Measurements from ENCODE around the gene PTHLH. TPM values are rescaled to one million over a fixed set of nuclear protein-coding genes. Genes with fewer than 3 reads are reported as not detected.
A peak's percentile ranks its signal among the peaks of the same experiment; 100 is the strongest.

The PTHLH gene
- total RNA-seq, 1 experiment from 2014 or later, result 0.28 TPM

- Histone ChIP-seq H3K4me3 (ENCODE audit: insufficient read depth, low read depth, low read length) (no peak overlapping the region), H3K36me3 (replicated peaks; ENCODE audit: control insufficient read depth, insufficient read depth, low read length) (no peaks in the 10 kb centered on the region), H3K27me3 (ENCODE audit: control insufficient read depth, insufficient read depth, low read length) (no peaks in the 10 kb centered on the region)
- DNase-seq, result no peak
Observed at GRCh38 chr12:27987331-27987730, 14.8 kb upstream of the PTHLH start.

GRCh38 chr12:27984275-27984674 is 11.7 kb upstream of the PTHLH start:
- no peaks in the 10 kb centered on the region for H3K36me3 ChIP-seq (replicated peaks; ENCODE audit: control insufficient read depth, insufficient read depth, low read length)
- H3K4me3 ChIP-seq (ENCODE audit: insufficient read depth, low read depth, low read length), result no peak overlapping the region
- DNase-seq, result no peak
- H3K27me3 ChIP-seq (ENCODE audit: control insufficient read depth, insufficient read depth, low read length), result no peaks in the 10 kb centered on the region

GRCh38 chr12:27982951-27983350 is 10.4 kb upstream of the PTHLH start:
- Histone ChIP-seq H3K27me3 (ENCODE audit: control insufficient read depth, insufficient read depth, low read length) (0 out of 2 replicates have a peak, but pooled peaks cover 1% of the 10 kb centered on the region), H3K4me3 (ENCODE audit: insufficient read depth, low read depth, low read length) (no peak overlapping the region), H3K36me3 (replicated peaks; ENCODE audit: control insufficient read depth, insufficient read depth, low read length) (no peaks in the 10 kb centered on the region)
- no peak for DNase-seq

GRCh38 chr12:27982385-27982784 is 9.9 kb upstream of the PTHLH start:
- no peak overlapping the region for H3K4me3 ChIP-seq (ENCODE audit: insufficient read depth, low read depth, low read length)
- peaks cover 5% of the 10 kb centered on the region; the same call in 1 of the 2 replicates for H3K27me3 ChIP-seq (ENCODE audit: control insufficient read depth, insufficient read depth, low read length)
- H3K36me3 ChIP-seq (replicated peaks; ENCODE audit: control insufficient read depth, insufficient read depth, low read length), result no peaks in the 10 kb centered on the region
- DNase-seq, result no peak

GRCh38 chr12:27981874-27982273 is 9.3 kb upstream of the PTHLH start:
- Histone ChIP-seq H3K27me3 (ENCODE audit: control insufficient read depth, insufficient read depth, low read length) (peaks cover 9% of the 10 kb centered on the region), H3K4me3 (ENCODE audit: insufficient read depth, low read depth, low read length) (no peak overlapping the region), H3K36me3 (replicated peaks; ENCODE audit: control insufficient read depth, insufficient read depth, low read length) (no peaks in the 10 kb centered on the region)
- no peak for DNase-seq

- Histone ChIP-seq H3K4me3 (ENCODE audit: insufficient read depth, low read depth, low read length) (no peak overlapping the region), H3K36me3 (replicated peaks; ENCODE audit: control insufficient read depth, insufficient read depth, low read length) (no peaks in the 10 kb centered on the region), H3K27me3 (ENCODE audit: control insufficient read depth, insufficient read depth, low read length) (peaks cover 37% of the 10 kb centered on the region)
- DNase-seq, result no peak
Observed at GRCh38 chr12:27979145-27979544, 6.6 kb upstream of the PTHLH start.

GRCh38 chr12:27975222-27976136 is 2.9 kb upstream of the PTHLH start:
- no peaks in the 10 kb centered on the region for H3K36me3 ChIP-seq (replicated peaks; ENCODE audit: control insufficient read depth, insufficient read depth, low read length)
- H3K27me3 ChIP-seq (ENCODE audit: control insufficient read depth, insufficient read depth, low read length), result peaks cover 73% of the 10 kb centered on the region
- DNase-seq, result peak; percentile 83
- peak overlapping the region; percentile 40 for H3K4me3 ChIP-seq (ENCODE audit: insufficient read depth, low read depth, low read length)

GRCh38 chr12:27974735-27975221 is 2.2 kb upstream of the PTHLH start:
- peak overlapping the region; percentile 40 for H3K4me3 ChIP-seq (ENCODE audit: insufficient read depth, low read depth, low read length)
- H3K27me3 ChIP-seq (ENCODE audit: control insufficient read depth, insufficient read depth, low read length), result peaks cover 79% of the 10 kb centered on the region
- H3K36me3 ChIP-seq (replicated peaks; ENCODE audit: control insufficient read depth, insufficient read depth, low read length), result no peaks in the 10 kb centered on the region
- peak; percentile 56 for DNase-seq

- DNase-seq, result peak; percentile 21
- no peak overlapping the region for H3K4me3 ChIP-seq (ENCODE audit: insufficient read depth, low read depth, low read length)
- peaks cover 91% of the 10 kb centered on the region for H3K27me3 ChIP-seq (ENCODE audit: control insufficient read depth, insufficient read depth, low read length)
- no peaks in the 10 kb centered on the region for H3K36me3 ChIP-seq (replicated peaks; ENCODE audit: control insufficient read depth, insufficient read depth, low read length)
Observed at GRCh38 chr12:27973487-27973890, 956 bp upstream of the PTHLH start.

GRCh38 chr12:27971606-27972005 is 927 bp downstream of the PTHLH start:
- no peak overlapping the region for H3K4me3 ChIP-seq (ENCODE audit: insufficient read depth, low read depth, low read length)
- no peak for DNase-seq
- peaks cover 97% of the 10 kb centered on the region for H3K27me3 ChIP-seq (ENCODE audit: control insufficient read depth, insufficient read depth, low read length)
- no peaks in the 10 kb centered on the region for H3K36me3 ChIP-seq (replicated peaks; ENCODE audit: control insufficient read depth, insufficient read depth, low read length)

- H3K4me3 ChIP-seq (ENCODE audit: insufficient read depth, low read depth, low read length), result peak overlapping the region; percentile 44; the same call in 1 of the 2 replicates
- peaks cover 94% of the 10 kb centered on the region for H3K27me3 ChIP-seq (ENCODE audit: control insufficient read depth, insufficient read depth, low read length)
- H3K36me3 ChIP-seq (replicated peaks; ENCODE audit: control insufficient read depth, insufficient read depth, low read length), result no peaks in the 10 kb centered on the region
- DNase-seq, result peak; percentile 52
Observed at GRCh38 chr12:27971121-27971489, 1.4 kb downstream of the PTHLH start.

GRCh38 chr12:27970401-27971120 is 2.0 kb downstream of the PTHLH start:
- Histone ChIP-seq H3K27me3 (ENCODE audit: control insufficient read depth, insufficient read depth, low read length) (peaks cover 88% of the 10 kb centered on the region), H3K4me3 (ENCODE audit: insufficient read depth, low read depth, low read length) (peak overlapping the region; percentile 44), H3K36me3 (replicated peaks; ENCODE audit: control insufficient read depth, insufficient read depth, low read length) (no peaks in the 10 kb centered on the region)
- DNase-seq, result peak; percentile 79

GRCh38 chr12:27969624-27970400 is 2.7 kb downstream of the PTHLH start:
- no peaks in the 10 kb centered on the region for H3K36me3 ChIP-seq (replicated peaks; ENCODE audit: control insufficient read depth, insufficient read depth, low read length)
- peak overlapping the region; percentile 44 for H3K4me3 ChIP-seq (ENCODE audit: insufficient read depth, low read depth, low read length)
- H3K27me3 ChIP-seq (ENCODE audit: control insufficient read depth, insufficient read depth, low read length), result peaks cover 81% of the 10 kb centered on the region
- DNase-seq, result no peak

GRCh38 chr12:27968972-27969623 is 3.4 kb downstream of the PTHLH start:
- Histone ChIP-seq H3K27me3 (ENCODE audit: control insufficient read depth, insufficient read depth, low read length) (peaks cover 74% of the 10 kb centered on the region), H3K36me3 (replicated peaks; ENCODE audit: control insufficient read depth, insufficient read depth, low read length) (no peaks in the 10 kb centered on the region), H3K4me3 (ENCODE audit: insufficient read depth, low read depth, low read length) (peak overlapping the region; percentile 44)
- DNase-seq, result peak; percentile 77

All from H7 (cell line).